ENCODE results near the gene TET2.

TET2 gene

GRCh38 chr4:105276361-105277104, 129.9 kb downstream of the TET2 start:
- no peak for TF ChIP-seq CTCF (IDR thresholded peaks at IDR 0.05)
- peaks cover 29 to 39% (median 34%) of the 10 kb centered on the region in 3 donors for H3K36me3 ChIP-seq
- H3K27ac ChIP-seq = no peak overlapping the region
- H3K4me1 ChIP-seq = no peaks in the 10 kb centered on the region
- intact Hi-C loops (cut with DNase I; ENCODE audit: low total_unique reads) = no loop called here
- H3K4me3 ChIP-seq = no peak overlapping the region
- DNase-seq = no peak
- H3K27me3 ChIP-seq = no peaks in the 10 kb centered on the region
- H3K9me3 ChIP-seq = no peaks in the 10 kb centered on the region

- Histone ChIP-seq H3K27ac (no peak overlapping the region), H3K4me1 (no peaks in the 10 kb centered on the region), H3K4me3 (no peak overlapping the region), H3K9me3 (no peaks in the 10 kb centered on the region), H3K27me3 (no peaks in the 10 kb centered on the region), H3K36me3 (peaks cover 21 to 27% (median 22%) of the 10 kb centered on the region in 3 donors)
- no peak for TF ChIP-seq CTCF (IDR thresholded peaks at IDR 0.05)
- intact Hi-C loops (cut with DNase I; ENCODE audit: low total_unique reads) = no loop called here
- no peak for DNase-seq
These were observed 131.0 kb downstream of the TET2 start for GRCh38 chr4:105277702-105278101.

DNA sequence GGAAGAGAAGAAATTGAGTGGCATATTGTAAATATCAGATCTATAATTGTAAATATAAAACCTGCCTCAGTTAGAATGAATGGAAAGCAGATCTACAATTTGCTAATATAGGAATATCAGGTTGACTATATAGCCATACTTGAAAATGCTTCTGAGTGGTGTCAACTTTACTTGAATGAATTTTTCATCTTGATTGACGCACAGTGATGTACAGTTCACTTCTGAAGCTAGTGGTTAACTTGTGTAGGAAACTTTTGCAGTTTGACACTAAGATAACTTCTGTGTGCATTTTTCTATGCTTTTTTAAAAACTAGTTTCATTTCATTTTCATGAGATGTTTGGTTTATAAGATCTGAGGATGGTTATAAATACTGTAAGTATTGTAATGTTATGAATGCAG, 132.6 kb downstream of the TET2 start:
- Histone ChIP-seq H3K27me3 (no peaks in the 10 kb centered on the region), H3K4me3 (no peak overlapping the region), H3K4me1 (no peaks in the 10 kb centered on the region), H3K27ac (no peak overlapping the region), H3K9me3 (no peaks in the 10 kb centered on the region), H3K36me3 (peaks cover 17 to 21% (median 18%) of the 10 kb centered on the region in 3 donors)
- no peak for DNase-seq
- intact Hi-C loops (cut with DNase I; ENCODE audit: low total_unique reads) = no loop called here
- no peak for TF ChIP-seq CTCF (IDR thresholded peaks at IDR 0.05)

GRCh38 chr4:105280338-105281123, 133.9 kb downstream of the TET2 start:
- Histone ChIP-seq H3K4me3 (no peak overlapping the region), H3K27ac (no peak overlapping the region), H3K4me1 (no peaks in the 10 kb centered on the region), H3K36me3 (peaks cover 10 to 11% (median 11%) of the 10 kb centered on the region in 3 donors), H3K9me3 (no peaks in the 10 kb centered on the region), H3K27me3 (no peaks in the 10 kb centered on the region)
- no peak for TF ChIP-seq CTCF (IDR thresholded peaks at IDR 0.05)
- intact Hi-C loops (cut with DNase I; ENCODE audit: low total_unique reads) = no loop called here
- no peak for DNase-seq

DNA sequence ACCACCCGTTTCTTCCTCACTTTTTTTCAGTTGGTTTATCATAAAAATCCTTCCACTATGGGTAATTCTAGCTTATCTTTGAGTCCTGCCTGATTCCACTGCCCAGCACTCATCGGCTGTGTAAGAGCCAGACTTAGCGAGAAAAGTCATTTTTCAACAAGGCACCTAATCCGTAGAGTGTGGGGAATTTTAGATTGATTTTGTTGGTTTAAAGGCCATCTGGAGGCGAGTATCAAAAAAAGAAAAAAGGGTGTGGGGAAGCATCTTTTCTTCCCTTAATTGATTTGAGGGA, 134.4 kb downstream of the TET2 start:
- peaks cover 4 to 5% (median 5%) of the 10 kb centered on the region in 3 donors for H3K36me3 ChIP-seq
- no peak overlapping the region for H3K27ac ChIP-seq
- no peak overlapping the region for H3K4me3 ChIP-seq
- no peaks in the 10 kb centered on the region for H3K4me1 ChIP-seq
- no peak for DNase-seq
- no peaks in the 10 kb centered on the region for H3K9me3 ChIP-seq
- no peaks in the 10 kb centered on the region for H3K27me3 ChIP-seq
- no peak for TF ChIP-seq CTCF (IDR thresholded peaks at IDR 0.05)
- intact Hi-C loops (cut with DNase I; ENCODE audit: low total_unique reads) = no loop called here
